WI38 (cell line): ENCODE results near the gene SERPINE3.

ENCODE experiments used
- H3K4me3 ChIP-seq: 2 replicates; pipeline ENCODE4 v1.5.1; 2011; ENCODE audit warnings: low read depth, mild to moderate bottlenecking, control low read depth, low read length
- CTCF ChIP-seq: IDR thresholded peaks from 2 replicates; pipeline ENCODE4 v1.5.1; 2012; ENCODE audit warnings: low read depth, mild to moderate bottlenecking, control low read depth, low read length

Gene SERPINE3

GRCh38 chr13:51339354-51339753 is at the start of gene SERPINE3:
TSS of gene SERPINE3 (plus strand) at chr13:51339691. CDS start at chr13:51341092, 1,401 bp downstream.
- no peak within 1 kb of the TSS for H3K4me3 ChIP-seq
- no peak for TF ChIP-seq CTCF

GRCh38 chr13:51291341-51291740 is 48.1 kb upstream of the SERPINE3 start:
- H3K4me3 ChIP-seq, result no peak overlapping the region
- TF ChIP-seq CTCF, result no peak

GRCh38 chr13:51292000-51292565 is 47.4 kb upstream of the SERPINE3 start:
- no peak for TF ChIP-seq CTCF
- no peak overlapping the region for H3K4me3 ChIP-seq

- TF ChIP-seq CTCF, result no peak
- H3K4me3 ChIP-seq, result no peak overlapping the region
Measured at GRCh38 chr13:51297556-51297955, 41.9 kb upstream of the SERPINE3 start.

GRCh38 chr13:51298812-51299211 is 40.7 kb upstream of the SERPINE3 start:
- no peak for TF ChIP-seq CTCF

GRCh38 chr13:51303063-51303552 is 36.4 kb upstream of the SERPINE3 start:
- no peak for TF ChIP-seq CTCF
- H3K4me3 ChIP-seq, result no peak overlapping the region

More at GRCh38 chr13:51298812-51299211, 40.7 kb upstream of the SERPINE3 start:
- no peak overlapping the region for H3K4me3 ChIP-seq

GRCh38 chr13:51303882-51304281 is 35.6 kb upstream of the SERPINE3 start:
- no peak overlapping the region for H3K4me3 ChIP-seq
- no peak for TF ChIP-seq CTCF
